OCI-LY7 (cell line): ENCODE data around the gene DOCK1.

Source experiments
- CTCF ChIP-seq: fragments of 200-600 bp; sonication (generic); conservative IDR thresholded peaks from 2 replicates; pipeline ENCODE4 v1.5.1; 2014; ENCODE audit warnings: mild to moderate bottlenecking, antibody characterized with exemption, low read length, moderate library complexity, mixed read lengths
- EZH2phosphoT487 ChIP-seq: fragments of 200-600 bp; sonication (generic); IDR thresholded peaks from 2 replicates; pipeline ENCODE4 v1.6.1; 2018; ENCODE audit warnings: low read depth, borderline replicate concordance, mild to moderate bottlenecking, mixed run types, antibody characterized with exemption, low read length, moderate library complexity, mixed read lengths

- TF ChIP-seq CTCF: no peak
- no peak for TF ChIP-seq EZH2phosphoT487
Measured at GRCh38 chr10:127040756-127041155, 135.5 kb downstream of the DOCK1 start.
